Right atrium auricular region (tissue), 2 donors: ENCODE data around the gene AGTPBP1. TPM values are rescaled to one million over a fixed set of nuclear protein-coding genes. Genes with fewer than 3 reads are reported as not detected.

Source experiments
- DNase-seq: peaks from one replicate; pipeline ENCODE4 v3.0.0-alpha.2; 2019; ENCODE audit warnings: low spot score
- H3K27ac ChIP-seq, 2 donors: fragments of 200-600 bp; sonication (generic); 1 replicate in 1 of 2; 2 replicates in 1 of 2; pipeline ENCODE4 v1.5.1; 2016 to 2019
- H3K27me3 ChIP-seq, 2 donors: fragments of 200-600 bp; sonication (generic); one replicate each; pipeline versions ENCODE4 v1.5.1 to v1.6.0; 2017 to 2019
- H3K36me3 ChIP-seq: fragments of 200-600 bp; sonication (generic); one replicate; pipeline ENCODE4 v1.5.1; 2016
- H3K4me1 ChIP-seq, 2 donors: fragments of 200-600 bp; sonication (generic); one replicate each; pipeline versions ENCODE4 v1.5.1 to v1.6.0; 2017 to 2019
- H3K4me3 ChIP-seq, 2 donors: fragments of 200-600 bp; sonication (generic); 1 replicate in 1 of 2; 2 replicates in 1 of 2; pipeline ENCODE4 v1.5.1; 2017 to 2019; ENCODE audit warnings: mild to moderate bottlenecking in 1 of 2, moderate library complexity in 1 of 2
- H3K9me3 ChIP-seq, 2 donors: fragments of 200-600 bp; sonication (generic); one replicate each; pipeline ENCODE4 v1.5.1; 2019
- total RNA-seq, 2 donors: library from RNA; depleted of rRNA; stranded (reverse); fragments of >200 nt; gene quantifications; one replicate each; pipeline ENCODE4 v1.1.0, GENCODE V29; 2016
- TF ChIP-seq, protein P1 (sequence below), 2 donors: fragments of 200-600 bp; sonication (generic); IDR thresholded peaks; one replicate each; pipeline ENCODE4 v1.5.1; 2019; ENCODE audit warnings: antibody characterized with exemption in 2 of 2

AGTPBP1 gene
- total RNA-seq, 2 donors from 2014 or later = 34.1 to 53.2 TPM

DNA sequence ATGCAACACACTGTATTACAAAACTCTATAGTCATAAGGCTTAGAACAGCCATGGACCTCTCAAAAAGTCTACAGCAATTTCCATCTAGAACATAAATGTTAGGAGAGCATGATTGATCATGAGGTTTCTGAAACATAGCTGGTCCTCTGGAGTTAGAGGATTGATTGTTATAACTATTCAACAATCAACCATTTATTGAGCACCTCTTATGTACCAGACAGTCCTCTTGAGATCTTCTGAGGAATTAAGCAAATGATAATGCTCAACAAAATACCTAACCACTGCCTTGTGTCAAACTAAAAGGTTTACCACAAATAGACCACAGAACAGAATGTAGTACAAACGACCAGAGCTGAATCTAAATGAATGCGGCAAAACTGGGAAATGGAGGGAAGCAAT is 3.4 kb upstream of the AGTPBP1 start:
- no peak for DNase-seq
- Histone ChIP-seq H3K27me3 (no peaks in the 10 kb centered on the region), H3K27ac (no peak overlapping the region), H3K4me3 (no peak overlapping the region), H3K36me3 (no peaks in the 10 kb centered on the region), H3K4me1 (peaks cover 0 to 10% of the 10 kb centered on the region in 2 donors), H3K9me3 (no peaks in the 10 kb centered on the region)
- TF ChIP-seq, protein P1, sequence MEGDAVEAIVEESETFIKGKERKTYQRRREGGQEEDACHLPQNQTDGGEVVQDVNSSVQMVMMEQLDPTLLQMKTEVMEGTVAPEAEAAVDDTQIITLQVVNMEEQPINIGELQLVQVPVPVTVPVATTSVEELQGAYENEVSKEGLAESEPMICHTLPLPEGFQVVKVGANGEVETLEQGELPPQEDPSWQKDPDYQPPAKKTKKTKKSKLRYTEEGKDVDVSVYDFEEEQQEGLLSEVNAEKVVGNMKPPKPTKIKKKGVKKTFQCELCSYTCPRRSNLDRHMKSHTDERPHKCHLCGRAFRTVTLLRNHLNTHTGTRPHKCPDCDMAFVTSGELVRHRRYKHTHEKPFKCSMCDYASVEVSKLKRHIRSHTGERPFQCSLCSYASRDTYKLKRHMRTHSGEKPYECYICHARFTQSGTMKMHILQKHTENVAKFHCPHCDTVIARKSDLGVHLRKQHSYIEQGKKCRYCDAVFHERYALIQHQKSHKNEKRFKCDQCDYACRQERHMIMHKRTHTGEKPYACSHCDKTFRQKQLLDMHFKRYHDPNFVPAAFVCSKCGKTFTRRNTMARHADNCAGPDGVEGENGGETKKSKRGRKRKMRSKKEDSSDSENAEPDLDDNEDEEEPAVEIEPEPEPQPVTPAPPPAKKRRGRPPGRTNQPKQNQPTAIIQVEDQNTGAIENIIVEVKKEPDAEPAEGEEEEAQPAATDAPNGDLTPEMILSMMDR (IDR thresholded peaks at IDR 0.05) = no peak

DNA sequence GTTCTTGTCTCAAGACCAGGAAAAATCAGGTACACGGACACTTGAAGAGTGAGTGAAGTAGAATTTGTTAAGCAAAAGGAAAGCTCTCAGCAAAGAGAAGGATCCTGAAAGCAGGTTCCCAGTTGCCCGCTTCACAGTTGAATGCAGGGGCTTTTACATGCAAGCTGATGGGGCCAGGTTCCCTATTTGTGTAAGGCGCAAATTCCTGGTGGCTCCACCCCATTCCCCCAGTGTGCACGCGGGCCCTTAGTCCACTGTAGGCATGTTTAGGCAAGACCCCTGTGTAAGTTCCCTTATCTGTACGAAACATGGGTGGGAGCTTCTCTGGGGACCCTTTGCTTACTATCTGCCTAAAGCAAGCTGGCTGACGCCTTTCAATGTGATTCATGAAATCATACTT is 2.7 kb upstream of the AGTPBP1 start:
- no peak for DNase-seq
- Histone ChIP-seq H3K27me3 (no peaks in the 10 kb centered on the region), H3K4me1 (peaks cover 0 to 14% of the 10 kb centered on the region in 2 donors), H3K9me3 (no peaks in the 10 kb centered on the region), H3K27ac (no peak overlapping the region), H3K36me3 (no peaks in the 10 kb centered on the region), H3K4me3 (no peak overlapping the region)
- TF ChIP-seq, protein P1 (IDR thresholded peaks at IDR 0.05) = no peak

DNA sequence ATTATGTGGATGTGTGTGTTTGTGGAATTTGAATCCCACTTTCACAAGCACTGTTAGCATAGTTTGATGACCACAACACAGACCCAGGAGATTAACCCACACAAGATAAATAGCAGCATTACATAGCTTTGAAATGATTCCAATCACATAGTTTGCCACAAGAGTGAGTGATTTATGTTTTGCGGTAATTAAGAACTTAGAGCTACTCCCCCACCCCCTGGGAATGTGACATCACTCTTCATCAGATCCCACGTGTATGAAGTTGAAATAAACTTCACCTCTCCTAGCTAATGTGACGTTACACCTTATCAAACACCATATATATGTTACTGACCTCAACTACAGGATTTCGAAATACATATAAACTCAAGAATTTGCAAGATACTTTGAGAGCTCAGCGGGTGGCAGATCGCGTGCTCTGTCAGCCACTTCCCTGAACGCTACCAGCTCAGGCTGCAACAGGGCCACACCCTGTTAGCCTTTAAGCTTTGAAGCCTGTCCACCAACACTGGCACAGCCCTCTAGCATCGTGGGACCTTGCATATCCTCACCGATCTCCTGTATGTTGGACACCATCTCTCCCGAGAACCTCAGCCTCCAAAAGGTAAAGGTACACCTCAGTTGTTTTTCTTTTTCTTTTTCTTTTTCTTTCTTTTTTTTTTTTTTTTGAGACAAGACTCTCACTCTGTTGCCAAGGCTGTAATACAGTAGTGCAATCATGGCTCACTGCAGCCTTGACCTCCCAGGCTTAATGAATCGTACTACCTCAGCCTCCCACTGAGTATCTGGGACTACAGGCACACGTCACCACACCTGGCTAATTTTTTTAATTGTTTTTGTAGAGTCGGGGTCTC is 1.7 kb upstream of the AGTPBP1 start:
- Histone ChIP-seq H3K27me3 (no peaks in the 10 kb centered on the region), H3K4me1 (peaks cover 0 to 19% of the 10 kb centered on the region in 2 donors), H3K36me3 (no peaks in the 10 kb centered on the region), H3K4me3 (no peak overlapping the region), H3K9me3 (no peaks in the 10 kb centered on the region), H3K27ac (no peak overlapping the region)
- DNase-seq = no peak
- TF ChIP-seq, protein P1 (IDR thresholded peaks at IDR 0.05) = no peak

DNA sequence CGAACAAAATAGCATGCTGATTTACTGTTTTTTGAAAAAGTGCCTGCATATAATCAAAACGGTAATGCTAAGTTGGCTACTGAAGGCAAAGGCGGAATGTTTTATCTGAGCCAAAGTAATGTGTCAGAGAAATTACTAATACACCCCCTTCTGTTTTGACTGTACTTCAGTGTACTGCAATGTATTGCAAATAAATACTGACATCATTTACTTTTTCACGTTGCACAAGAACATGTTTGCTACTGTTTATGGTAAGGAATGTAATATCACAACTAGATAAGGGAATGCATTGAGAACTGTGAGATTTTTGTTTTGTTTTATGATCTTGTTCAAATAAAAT is 813 bp upstream of the AGTPBP1 start:
- Histone ChIP-seq H3K4me1 (peaks cover 0 to 22% of the 10 kb centered on the region in 2 donors), H3K27ac (peak overlapping the region; percentile 95 to 97), H3K27me3 (no peaks in the 10 kb centered on the region), H3K4me3 (peak overlapping the region; percentile 96 to 97), H3K9me3 (no peaks in the 10 kb centered on the region), H3K36me3 (no peaks in the 10 kb centered on the region)
- TF ChIP-seq, protein P1 (IDR thresholded peaks at IDR 0.05) = no peak
- no peak for DNase-seq

DNA sequence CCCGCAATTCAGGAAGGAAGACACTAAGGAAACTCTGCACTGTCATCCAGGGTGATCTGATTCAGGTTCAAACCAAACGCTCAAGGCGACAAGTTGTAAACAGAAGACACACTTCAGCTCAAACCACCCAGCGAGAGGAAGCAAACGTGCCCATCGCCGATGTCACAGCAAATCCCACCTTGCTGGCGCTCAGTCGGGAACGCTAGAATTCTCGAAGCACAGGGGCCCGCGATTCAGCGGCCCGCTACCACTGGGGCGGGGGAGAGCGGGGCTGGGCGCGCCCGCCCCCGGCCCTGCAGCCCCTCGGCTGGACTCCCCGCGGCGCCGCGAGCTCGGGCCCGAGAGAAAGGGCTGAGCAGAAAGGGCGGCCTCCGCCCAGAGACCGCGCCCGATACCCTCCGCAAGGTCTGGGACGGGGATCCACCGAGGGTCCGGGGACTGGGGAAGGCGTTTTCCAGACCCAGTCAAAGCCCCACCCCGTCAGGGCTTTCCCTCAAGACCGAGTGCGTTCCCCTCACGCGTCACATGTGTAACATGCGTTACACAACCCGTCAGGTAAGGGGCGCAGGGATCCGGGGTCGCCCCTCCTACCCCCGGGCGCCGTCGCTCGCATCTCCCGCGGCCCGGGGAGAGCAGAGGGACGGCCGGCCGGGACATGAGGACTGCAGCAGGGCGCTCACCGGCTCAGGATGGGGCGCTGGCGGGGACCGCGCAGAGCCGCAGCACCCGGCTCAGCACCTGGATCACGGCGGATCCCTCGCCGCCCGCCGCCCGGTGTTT is 469 bp downstream of the AGTPBP1 start:
- Histone ChIP-seq H3K36me3 (no peaks in the 10 kb centered on the region), H3K4me1 (peaks cover 0 to 29% of the 10 kb centered on the region in 2 donors), H3K27me3 (no peaks in the 10 kb centered on the region), H3K27ac (peak overlapping the region; percentile 95 to 97), H3K4me3 (peak overlapping the region; percentile 96 to 97), H3K9me3 (no peaks in the 10 kb centered on the region)
- DNase-seq = no peak
- TF ChIP-seq, protein P1 (IDR thresholded peaks at IDR 0.05) = no peak
